Neuronal stem cell (in vitro differentiated cells): ENCODE measurements around the gene TM4SF5.

Experiments used
- DNase-seq: peaks from one replicate; pipeline ENCODE4 v3.0.0-alpha.2; 2013; ENCODE audit warnings: low spot score
- H2AFZ ChIP-seq: one replicate; pipeline ENCODE4 v1.6.1; 2013; ENCODE audit warnings: mild to moderate bottlenecking, low read length, inconsistent platforms
- H2AK5ac ChIP-seq: 2 replicates; pipeline ENCODE4 v1.6.1; 2013; ENCODE audit warnings: low read depth, mild to moderate bottlenecking, inconsistent platforms, low read length, moderate library complexity, mixed read lengths
- H2BK120ac ChIP-seq: 2 replicates; pipeline ENCODE4 v1.6.1; 2013; ENCODE audit warnings: low read depth, mild to moderate bottlenecking, inconsistent platforms, low read length, moderate library complexity, mixed read lengths
- H2BK12ac ChIP-seq: one replicate; pipeline ENCODE4 v1.6.1; 2013; ENCODE audit warnings: low read length, inconsistent platforms
- H2BK15ac ChIP-seq: 2 replicates; pipeline ENCODE4 v1.6.1; 2013; ENCODE audit warnings: mild to moderate bottlenecking, low read length, inconsistent platforms, mixed read lengths
- H2BK5ac ChIP-seq: one replicate; pipeline ENCODE4 v1.6.1; 2013; ENCODE audit warnings: inconsistent platforms, mild to moderate bottlenecking, low read length, moderate library complexity
- H3K14ac ChIP-seq: one replicate; pipeline ENCODE4 v1.6.1; 2013; ENCODE audit warnings: low read length, inconsistent platforms
- H3K18ac ChIP-seq: 2 replicates; pipeline ENCODE4 v1.6.1; 2013; ENCODE audit warnings: low read length, inconsistent platforms
- H3K23ac ChIP-seq: 2 replicates; pipeline ENCODE4 v1.6.1; 2013; ENCODE audit warnings: low read depth, mild to moderate bottlenecking, mixed read lengths, low read length, inconsistent platforms; ENCODE audit not compliant: poor library complexity
- H3K27ac ChIP-seq: replicated peaks from 3 replicates; pipeline ENCODE4 v1.5.1; 2013; ENCODE audit warnings: low read length, inconsistent platforms
- H3K27me3 ChIP-seq, 3 experiments: 2 replicates each; pipeline ENCODE4 v1.6.1; 2013; ENCODE audit warnings: low read length in 3 of 3, mild to moderate bottlenecking in 2 of 3, inconsistent platforms in 1 of 3, low read depth in 1 of 3, mixed read lengths in 1 of 3, moderate library complexity in 1 of 3; ENCODE audit not compliant: control insufficient read depth in 3 of 3, insufficient read depth in 3 of 3
- H3K36me3 ChIP-seq, 2 donors: replicated peaks in 1 of 2; 2 replicates each; pipeline ENCODE4 v1.6.1; 2013; ENCODE audit warnings: low read length in 2 of 2; ENCODE audit not compliant: control insufficient read depth in 2 of 2, insufficient read depth in 2 of 2
- H3K4ac ChIP-seq: 2 replicates; pipeline ENCODE4 v1.6.1; 2013; ENCODE audit warnings: inconsistent platforms, mild to moderate bottlenecking, low read length, moderate library complexity
- H3K4me1 ChIP-seq, 2 donors: 1 replicate in 1 of 2; 2 replicates in 1 of 2; pipeline ENCODE4 v1.6.1; 2013; ENCODE audit warnings: low read length in 2 of 2, low read depth in 1 of 2; ENCODE audit not compliant: control insufficient read depth in 2 of 2, insufficient read depth in 1 of 2
- H3K4me2 ChIP-seq: one replicate; pipeline ENCODE4 v1.6.1; 2013; ENCODE audit warnings: mild to moderate bottlenecking, low read length, inconsistent platforms; ENCODE audit not compliant: insufficient read depth, poor library complexity, severe bottlenecking
- H3K4me3 ChIP-seq, 2 donors: 2 replicates each; pipeline ENCODE4 v1.5.1; 2013; ENCODE audit warnings: low read length in 2 of 2, mild to moderate bottlenecking in 2 of 2, inconsistent platforms in 1 of 2, moderate library complexity in 1 of 2
- H3K79me1 ChIP-seq: one replicate; pipeline ENCODE4 v1.6.1; 2013; ENCODE audit warnings: low read depth, mild to moderate bottlenecking, inconsistent platforms, low read length, moderate library complexity
- H3K9ac ChIP-seq: one replicate; pipeline ENCODE4 v1.6.1; 2013; ENCODE audit warnings: mild to moderate bottlenecking, low read depth, low read length, inconsistent platforms; ENCODE audit not compliant: poor library complexity
- H3K9me3 ChIP-seq, 2 donors: replicated peaks in 1 of 2; 2 replicates each; pipeline versions ENCODE3 to v1.6.1; 2013; ENCODE audit warnings: low read length in 2 of 2, mild to moderate bottlenecking in 2 of 2, inconsistent platforms in 1 of 2, low read depth in 1 of 2, mixed read lengths in 1 of 2, moderate library complexity in 1 of 2; ENCODE audit not compliant: control insufficient read depth in 2 of 2, insufficient read depth in 1 of 2
- H4K8ac ChIP-seq: one replicate; pipeline ENCODE4 v1.6.1; 2013; ENCODE audit warnings: low read depth, mild to moderate bottlenecking, inconsistent platforms, low read length, moderate library complexity
- H4K91ac ChIP-seq: one replicate; pipeline ENCODE4 v1.6.1; 2013; ENCODE audit warnings: low read length, low read depth, mild to moderate bottlenecking, inconsistent platforms; ENCODE audit not compliant: poor library complexity
- WGBS, 2 donors: extraction: QIAGEN DNeasy Blood & Tissue Kit; methylation state at CpG; one replicate each; pipeline ENCODE4 v1.1.7; 2013; ENCODE audit warnings: missing lambda C conversion rate in 2 of 2, mixed read lengths in 1 of 2; ENCODE audit not compliant: insufficient read length in 2 of 2, insufficient replicate concordance in 1 of 2; ENCODE audit errors: extremely low coverage in 2 of 2; 5-methylcytosine and 5-hydroxymethylcytosine counted together

TM4SF5 gene

GRCh38 chr17:4812690-4813089 lies 41.0 kb downstream of the TM4SF5 start:
- Histone ChIP-seq H3K27me3 (no peaks in the 10 kb centered on the region), H2AFZ (no peak overlapping the region), H3K4ac (no peak overlapping the region), H4K91ac (no peak overlapping the region), H3K9me3 (peaks cover 0 to 1% of the 10 kb centered on the region in 2 donors), H3K27ac (no peak overlapping the region), H3K4me2 (no peak overlapping the region), H4K8ac (no peak overlapping the region), H3K18ac (no peak overlapping the region), H3K4me3 (no peak overlapping the region), H3K23ac (no peak overlapping the region), H3K36me3 (peaks cover 38 to 72% of the 10 kb centered on the region in 2 donors), H2BK5ac (no peak overlapping the region), H3K79me1 (peaks cover 8% of the 10 kb centered on the region), H2BK120ac (no peak overlapping the region), H2BK12ac (no peak overlapping the region), H2AK5ac (no peak overlapping the region), H3K4me1 (peaks cover 2% of the 10 kb centered on the region in 2 donors), H3K14ac (no peak overlapping the region), H2BK15ac (no peak overlapping the region), H3K9ac (no peak overlapping the region)
- WGBS, 2 donors: no CpG with 5 or more reads among the region's 7 CpGs
- DNase-seq: no peak

DNA sequence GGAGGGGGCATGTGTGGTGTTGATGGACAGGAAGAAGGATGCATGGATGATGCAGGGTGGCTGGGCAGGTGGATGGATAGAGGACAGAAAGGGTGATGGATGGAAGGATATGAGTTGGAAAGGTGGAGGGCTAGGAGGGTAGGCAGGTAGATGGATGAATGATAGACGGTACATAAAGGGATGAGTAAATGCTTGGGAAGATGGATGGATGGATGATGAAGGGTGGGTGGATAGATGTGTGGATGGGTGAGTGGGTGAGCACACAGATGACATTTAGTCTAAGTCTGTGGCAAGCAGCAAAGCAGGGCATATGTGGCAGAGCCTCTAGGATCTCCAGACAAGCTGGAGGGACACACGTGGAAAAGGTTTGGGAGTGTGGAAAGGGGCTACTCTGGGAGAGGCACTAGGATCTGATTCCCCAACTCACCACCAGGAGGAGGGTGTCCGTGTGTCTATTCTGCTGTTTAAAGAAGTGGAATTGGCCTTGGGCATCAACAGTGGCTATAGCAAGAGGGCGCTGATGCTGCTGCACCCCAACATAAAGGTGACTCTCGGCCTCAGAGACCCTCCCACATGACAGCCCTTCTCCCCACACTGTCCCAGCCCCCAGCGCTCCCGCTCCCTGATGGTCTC lies 43.5 kb downstream of the TM4SF5 start:
- H2BK15ac ChIP-seq: no peak overlapping the region
- H3K18ac ChIP-seq: no peak overlapping the region
- WGBS, 2 donors: 100% methylated on average over 1 of the region's 7 CpGs; no CpG with 5 or more reads in 1 of the 2 donors
- peaks cover 41 to 70% of the 10 kb centered on the region in 2 donors for H3K36me3 ChIP-seq
- DNase-seq: no peak
- H2BK12ac ChIP-seq: no peak overlapping the region
- no peak overlapping the region for H3K4me2 ChIP-seq
- H2AFZ ChIP-seq: no peak overlapping the region
- H3K14ac ChIP-seq: no peak overlapping the region
- no peaks in the 10 kb centered on the region for H3K4me1 ChIP-seq
- H3K27me3 ChIP-seq: no peaks in the 10 kb centered on the region
- no peak overlapping the region for H4K91ac ChIP-seq
- H3K27ac ChIP-seq: no peak overlapping the region
- H2AK5ac ChIP-seq: peak overlapping the region; percentile 28
- H3K9ac ChIP-seq: no peak overlapping the region
- H3K23ac ChIP-seq: no peak overlapping the region
- peaks cover 2% of the 10 kb centered on the region for H3K79me1 ChIP-seq
- no peak overlapping the region for H4K8ac ChIP-seq
- peak overlapping the region in 1 of 2 donors; percentile 30 for H3K4me3 ChIP-seq
- peaks cover 0 to 1% of the 10 kb centered on the region in 2 donors for H3K9me3 ChIP-seq
- no peak overlapping the region for H2BK5ac ChIP-seq
- no peak overlapping the region for H3K4ac ChIP-seq
- no peak overlapping the region for H2BK120ac ChIP-seq

GRCh38 chr17:4816826-4817225 lies 45.1 kb downstream of the TM4SF5 start:
- no peak overlapping the region for H2AK5ac ChIP-seq
- DNase-seq: no peak
- H3K27ac ChIP-seq: no peak overlapping the region
- peaks cover 0 to 1% of the 10 kb centered on the region in 2 donors for H3K9me3 ChIP-seq
- no peak overlapping the region for H2BK120ac ChIP-seq
- no peak overlapping the region for H2BK12ac ChIP-seq
- H3K79me1 ChIP-seq: peaks cover 2% of the 10 kb centered on the region
- H2BK5ac ChIP-seq: no peak overlapping the region
- no peak overlapping the region for H3K4ac ChIP-seq
- no peaks in the 10 kb centered on the region for H3K27me3 ChIP-seq
- H3K14ac ChIP-seq: no peak overlapping the region
- no CpG with 5 or more reads among the region's 13 CpGs for WGBS, 2 donors
- H3K4me1 ChIP-seq: no peaks in the 10 kb centered on the region
- no peak overlapping the region for H4K8ac ChIP-seq
- no peak overlapping the region for H3K18ac ChIP-seq
- H3K9ac ChIP-seq: no peak overlapping the region
- H4K91ac ChIP-seq: no peak overlapping the region
- H3K23ac ChIP-seq: no peak overlapping the region
- no peak overlapping the region for H2AFZ ChIP-seq
- H3K36me3 ChIP-seq: peaks cover 33 to 67% of the 10 kb centered on the region in 2 donors
- H2BK15ac ChIP-seq: no peak overlapping the region
- H3K4me2 ChIP-seq: no peak overlapping the region
- H3K4me3 ChIP-seq: no peak overlapping the region

DNA sequence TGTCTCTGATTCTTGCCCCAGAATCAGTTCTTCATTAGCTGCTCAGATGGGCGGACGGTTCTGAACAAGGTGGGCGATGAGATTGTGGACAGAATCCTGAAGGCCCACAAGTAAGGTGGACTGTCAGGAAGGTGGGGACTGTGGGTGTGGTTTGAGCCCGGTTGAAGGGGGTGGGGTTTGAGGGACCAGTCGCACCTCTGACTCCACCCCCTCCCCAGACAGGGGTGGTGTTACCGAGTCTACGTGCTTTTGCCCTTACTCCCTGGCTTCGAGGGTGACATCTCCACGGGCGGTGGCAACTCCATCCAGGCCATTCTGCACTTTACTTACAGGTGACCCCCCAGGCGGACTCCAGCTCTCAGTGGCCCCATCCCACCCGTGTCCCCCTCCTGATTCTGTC lies 46.6 kb downstream of the TM4SF5 start:
- Histone ChIP-seq H2AK5ac (no peak overlapping the region), H2BK120ac (no peak overlapping the region), H3K27me3 (no peaks in the 10 kb centered on the region), H3K14ac (no peak overlapping the region), H4K8ac (no peak overlapping the region), H3K4me1 (no peaks in the 10 kb centered on the region), H3K23ac (no peak overlapping the region), H3K18ac (no peak overlapping the region), H3K4ac (no peak overlapping the region), H2AFZ (no peak overlapping the region), H2BK5ac (no peak overlapping the region), H3K9me3 (peaks cover 0 to 1% of the 10 kb centered on the region in 2 donors), H4K91ac (no peak overlapping the region), H3K27ac (no peak overlapping the region), H3K79me1 (peaks cover 2% of the 10 kb centered on the region), H2BK12ac (no peak overlapping the region), H3K9ac (peak overlapping the region; percentile 30), H3K36me3 (peaks cover 38 to 73% of the 10 kb centered on the region in 2 donors), H3K4me2 (no peak overlapping the region), H2BK15ac (no peak overlapping the region), H3K4me3 (no peak overlapping the region)
- no peak for DNase-seq
- no CpG with 5 or more reads among the region's 12 CpGs for WGBS, 2 donors
